Left lung (tissue), 10 donors: ENCODE results near the gene ZDHHC21. TPM values are rescaled to one million over a fixed set of nuclear protein-coding genes. Genes with fewer than 3 reads are reported as not detected.

Experiments
- ATAC-seq: fragments of 200-7000 bp; cut with Tn5 transposase; one replicate; pipeline ENCODE4 v1.9.1; 2020; ENCODE audit warnings: moderate library complexity
- DNase-seq, 4 donors: peaks; one replicate each; pipeline ENCODE4 v3.0.0-alpha.2; 2013 to 2020
- H3K27ac ChIP-seq, 2 donors: fragments of 200-600 bp; sonication (generic) in 1 of 2; one replicate each; pipeline versions ENCODE4 v1.5.0 to v1.8.0; 2020 to 2021
- H3K27me3 ChIP-seq, 2 donors: fragments of 200-600 bp; sonication (generic) in 1 of 2; one replicate each; pipeline versions ENCODE4 v1.5.0 to v1.8.0; 2020 to 2021
- H3K36me3 ChIP-seq, 2 donors: fragments of 200-600 bp; sonication (generic) in 1 of 2; one replicate each; pipeline versions ENCODE4 v1.5.0 to v1.8.0; 2020 to 2021
- H3K4me1 ChIP-seq, 2 donors: fragments of 200-600 bp; one replicate each; pipeline ENCODE4 v1.8.0; 2021
- H3K4me3 ChIP-seq, 2 donors: fragments of 200-600 bp; sonication (generic) in 1 of 2; one replicate each; pipeline versions ENCODE4 v1.5.0 to v1.8.0; 2020 to 2021; ENCODE audit warnings: mild to moderate bottlenecking in 1 of 2
- H3K9me3 ChIP-seq, 2 donors: fragments of 200-600 bp; sonication (generic) in 1 of 2; one replicate each; pipeline versions ENCODE4 v1.5.0 to v1.8.0; 2020 to 2021
- CTCF ChIP-seq, 2 donors: fragments of 200-600 bp; sonication (generic) in 1 of 2; IDR thresholded peaks; one replicate each; pipeline versions ENCODE4 v1.5.0 to v1.8.0; 2021; ENCODE audit warnings: antibody characterized with exemption in 2 of 2
- intact Hi-C, 2 donors: fragments of 100-400 bp; cut with DNase I; formaldehyde crosslinking; loops; one replicate each; pipeline versions ENCODE4 v1.11.2 to v1.14.2; 2022
- polyA plus RNA-seq, 6 donors: library from polyadenylated mRNA; unstranded; fragments of 120-200 nt; gene quantifications; one replicate each; pipeline ENCODE4 v1.2.1, GENCODE V29; 2013; ENCODE audit not compliant: insufficient read length in 6 of 6
- total RNA-seq, 2 donors: library from RNA; stranded (reverse); fragmentation: NEBNext Ultra II Directional; extraction: Animal tissue kit (Norgen Biotek cat#: 25700); gene quantifications; one replicate each; pipeline ENCODE4 v1.2.1, GENCODE V29; 2021
- donor health status: DM: no; HTN: yes; CAD: no.
- donor health status: DM: no; HTN: no; CAD: no.

Gene ZDHHC21
- total and polyA plus RNA-seq, 8 donors = 19.4 to 27.7 (median 24.9) TPM

GRCh38 chr9:14593406-14593805 lies 99.8 kb downstream of the ZDHHC21 start:
- no peak for ATAC-seq
- Histone ChIP-seq H3K9me3 (no peaks in the 10 kb centered on the region), H3K4me3 (no peak overlapping the region), H3K27me3 (no peaks in the 10 kb centered on the region), H3K27ac (no peak overlapping the region), H3K36me3 (peaks cover 0 to 25% of the 10 kb centered on the region in 2 donors), H3K4me1 (no peaks in the 10 kb centered on the region)
- intact Hi-C loops = no loop called here
- no peak for TF ChIP-seq CTCF (IDR thresholded peaks at IDR 0.05)
- no peak for DNase-seq

GRCh38 chr9:14591411-14591810 lies 101.8 kb downstream of the ZDHHC21 start:
- Histone ChIP-seq H3K27ac (no peak overlapping the region), H3K4me1 (no peaks in the 10 kb centered on the region), H3K27me3 (no peaks in the 10 kb centered on the region), H3K9me3 (no peaks in the 10 kb centered on the region), H3K36me3 (peaks cover 0 to 21% of the 10 kb centered on the region in 2 donors), H3K4me3 (no peak overlapping the region)
- intact Hi-C loops = no loop called here
- DNase-seq = no peak
- no peak for TF ChIP-seq CTCF (IDR thresholded peaks at IDR 0.05)
- ATAC-seq = no peak

GRCh38 chr9:14585730-14586473 lies 107.3 kb downstream of the ZDHHC21 start:
- Histone ChIP-seq H3K4me1 (no peaks in the 10 kb centered on the region), H3K27me3 (no peaks in the 10 kb centered on the region), H3K4me3 (no peak overlapping the region), H3K27ac (no peak overlapping the region), H3K36me3 (peaks cover 0 to 4% of the 10 kb centered on the region in 2 donors), H3K9me3 (peaks cover 0 to 8% of the 10 kb centered on the region in 2 donors)
- no peak for TF ChIP-seq CTCF (IDR thresholded peaks at IDR 0.05)
- DNase-seq (no peak), ATAC-seq (no peak)
- intact Hi-C loops = no loop called here

GRCh38 chr9:14584571-14584970 lies 108.7 kb downstream of the ZDHHC21 start:
- peaks cover 0 to 8% of the 10 kb centered on the region in 2 donors for H3K9me3 ChIP-seq
- H3K4me3 ChIP-seq = no peak overlapping the region
- intact Hi-C loops = no loop called here
- H3K4me1 ChIP-seq = no peaks in the 10 kb centered on the region
- H3K27ac ChIP-seq = no peak overlapping the region
- ATAC-seq (no peak), DNase-seq (no peak)
- no peak for TF ChIP-seq CTCF (IDR thresholded peaks at IDR 0.05)
- peaks cover 0 to 4% of the 10 kb centered on the region in 2 donors for H3K36me3 ChIP-seq
- H3K27me3 ChIP-seq = no peaks in the 10 kb centered on the region

GRCh38 chr9:14578030-14578429 lies 115.2 kb downstream of the ZDHHC21 start:
- no peak for TF ChIP-seq CTCF (IDR thresholded peaks at IDR 0.05)
- Histone ChIP-seq H3K27me3 (no peaks in the 10 kb centered on the region), H3K27ac (no peak overlapping the region), H3K4me3 (no peak overlapping the region), H3K4me1 (no peaks in the 10 kb centered on the region), H3K9me3 (peaks cover 0 to 16% of the 10 kb centered on the region in 2 donors), H3K36me3 (no peaks in the 10 kb centered on the region)
- intact Hi-C loops = no loop called here
- no peak for ATAC-seq
- no peak for DNase-seq
